ENCODE measurements around the gene FAM177B.

The FAM177B gene

DNA sequence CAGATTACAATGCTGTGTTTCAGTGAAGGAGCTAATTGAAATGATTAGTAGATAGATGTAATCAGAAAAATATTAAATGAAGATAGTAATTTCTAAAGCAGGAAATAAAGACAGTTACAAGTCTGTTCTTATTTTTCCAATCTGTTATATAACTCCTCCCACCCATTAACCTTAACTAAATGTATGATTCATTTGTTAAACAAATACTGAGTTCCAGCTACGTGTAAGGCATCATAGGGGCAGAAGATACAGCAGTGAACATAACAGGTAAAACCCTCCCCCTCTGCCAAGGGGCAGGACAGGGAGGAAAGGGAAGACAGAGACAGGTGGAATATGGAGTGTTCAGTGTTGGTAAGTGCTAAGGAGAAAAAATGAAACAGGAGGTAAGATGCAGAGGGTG, at the start of gene FAM177B:
TSS of gene FAM177B (plus strand) at position 231 of the 400 bp plus-strand sequence. CDS start 9,344 bp downstream, outside the sequence.
- H3K4me3 Mint-ChIP-seq = no peak within 1 kb of the TSS
- peaks cover 34% of the 10 kb centered on the region for H3K36me3 Mint-ChIP-seq (ENCODE audit: low read depth)
- no peak within 1 kb of the TSS for H3K27ac Mint-ChIP-seq

DNA sequence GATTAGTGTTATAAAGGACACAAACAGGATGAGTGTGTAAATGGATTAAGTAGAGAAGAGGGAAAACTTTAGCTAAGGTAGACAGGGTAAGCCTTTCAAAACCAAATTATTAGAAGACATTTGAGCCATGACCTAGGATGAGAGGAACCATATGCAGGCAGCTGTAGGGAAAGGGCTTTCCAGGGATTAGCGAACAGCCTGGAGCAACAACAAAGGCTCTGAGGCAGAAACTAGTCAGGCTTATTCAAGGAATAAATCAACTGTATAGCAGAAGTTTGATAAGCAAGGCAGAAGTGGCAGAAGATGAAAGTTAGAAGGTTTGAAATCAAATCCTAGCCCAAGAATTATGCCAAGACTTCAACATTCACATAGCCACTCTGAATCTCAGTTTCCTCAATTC, 46.0 kb upstream of the FAM177B start:
- no peak overlapping the region for H3K27ac Mint-ChIP-seq

More for the DNA sequence above, at the start of gene FAM177B:
- H3K9me3 Mint-ChIP-seq = no peaks in the 10 kb centered on the region
- H3K4me1 Mint-ChIP-seq (ENCODE audit: low read depth) = peaks cover 8% of the 10 kb centered on the region
- H3K27me3 Mint-ChIP-seq = no peaks in the 10 kb centered on the region
- DNase-seq = no peak

DNA sequence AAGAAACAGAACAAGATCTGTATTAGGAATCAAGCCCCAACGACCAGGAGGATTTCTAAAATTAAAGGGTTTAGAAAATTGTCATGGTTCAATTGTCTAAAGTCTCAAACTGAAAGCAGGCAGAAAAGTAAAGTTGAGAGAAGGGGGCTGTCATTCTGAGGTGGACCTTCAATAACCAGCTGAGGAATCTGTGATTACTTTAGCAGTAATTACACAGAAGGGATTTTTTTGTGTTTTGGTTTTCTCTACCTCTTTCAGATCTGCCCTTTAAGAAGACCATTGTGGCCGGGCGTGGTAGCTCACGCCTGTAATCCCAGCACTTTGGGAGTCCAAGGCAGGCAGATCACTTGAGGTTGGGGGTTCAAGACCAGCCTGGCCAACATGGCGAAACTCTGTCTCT, 42.1 kb upstream of the FAM177B start:
- Mint-ChIP-seq H3K9me3 (no peaks in the 10 kb centered on the region), H3K27ac (no peak overlapping the region), H3K4me3 (no peak overlapping the region), H3K4me1 (ENCODE audit: low read depth) (peaks cover 27% of the 10 kb centered on the region), H3K36me3 (ENCODE audit: low read depth) (peaks cover 37% of the 10 kb centered on the region), H3K27me3 (no peaks in the 10 kb centered on the region)
- DNase-seq = no peak

More for the DNA sequence above, 46.0 kb upstream of the FAM177B start:
- no peak overlapping the region for H3K4me3 Mint-ChIP-seq
- DNase-seq = no peak
- peaks cover 15% of the 10 kb centered on the region for H3K4me1 Mint-ChIP-seq (ENCODE audit: low read depth)
- H3K27me3 Mint-ChIP-seq = no peaks in the 10 kb centered on the region
- H3K9me3 Mint-ChIP-seq = no peaks in the 10 kb centered on the region
- H3K36me3 Mint-ChIP-seq (ENCODE audit: low read depth) = peaks cover 43% of the 10 kb centered on the region

DNA sequence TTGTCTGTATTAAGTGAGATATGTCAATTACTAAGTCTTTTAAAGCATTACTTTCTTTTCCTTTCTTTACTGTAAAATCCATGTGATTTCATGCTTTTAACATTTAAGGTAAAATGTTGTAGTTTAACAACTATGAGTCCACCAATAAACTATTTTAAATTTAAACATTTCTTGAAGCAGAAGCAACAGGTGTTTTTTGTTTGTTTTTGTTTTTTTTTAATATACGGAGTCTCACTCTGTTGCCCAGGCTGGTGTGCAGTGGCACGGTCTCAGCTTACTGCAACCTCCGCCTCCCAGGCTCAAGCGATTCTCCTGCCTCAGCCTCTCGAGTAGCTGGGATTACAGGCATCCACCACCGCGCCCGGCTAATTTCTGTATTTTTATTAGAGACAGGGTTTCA, 40.3 kb upstream of the FAM177B start:
- no peak overlapping the region for H3K4me3 Mint-ChIP-seq
- H3K4me1 Mint-ChIP-seq (ENCODE audit: low read depth) = peaks cover 27% of the 10 kb centered on the region
- peak overlapping the region; percentile 40 for H3K27ac Mint-ChIP-seq
- H3K36me3 Mint-ChIP-seq (ENCODE audit: low read depth) = peaks cover 45% of the 10 kb centered on the region
- no peaks in the 10 kb centered on the region for H3K27me3 Mint-ChIP-seq
- H3K9me3 Mint-ChIP-seq = no peaks in the 10 kb centered on the region
- DNase-seq = no peak

DNA sequence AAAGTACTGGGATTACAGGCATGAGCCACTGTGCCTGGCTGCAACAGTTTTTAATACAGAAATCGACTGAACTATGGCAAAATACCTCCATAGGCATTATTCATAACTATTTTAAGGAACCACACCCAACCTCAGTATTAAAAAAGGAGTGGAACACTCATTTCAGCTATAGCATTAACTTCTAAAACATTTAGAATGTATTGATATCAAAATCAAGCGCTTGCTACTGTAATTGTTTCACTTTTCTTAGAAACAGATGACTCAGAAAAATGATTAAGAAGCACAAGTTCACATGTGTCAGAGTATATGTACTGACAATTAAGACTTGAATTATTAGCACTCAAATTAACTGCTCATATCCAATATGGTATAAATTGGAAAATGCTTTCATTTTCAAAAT, 39.8 kb upstream of the FAM177B start:
- Mint-ChIP-seq H3K4me1 (ENCODE audit: low read depth) (peaks cover 27% of the 10 kb centered on the region), H3K4me3 (no peak overlapping the region), H3K27me3 (no peaks in the 10 kb centered on the region), H3K36me3 (ENCODE audit: low read depth) (peaks cover 43% of the 10 kb centered on the region), H3K9me3 (no peaks in the 10 kb centered on the region), H3K27ac (peak overlapping the region; percentile 40)
- DNase-seq = no peak

DNA sequence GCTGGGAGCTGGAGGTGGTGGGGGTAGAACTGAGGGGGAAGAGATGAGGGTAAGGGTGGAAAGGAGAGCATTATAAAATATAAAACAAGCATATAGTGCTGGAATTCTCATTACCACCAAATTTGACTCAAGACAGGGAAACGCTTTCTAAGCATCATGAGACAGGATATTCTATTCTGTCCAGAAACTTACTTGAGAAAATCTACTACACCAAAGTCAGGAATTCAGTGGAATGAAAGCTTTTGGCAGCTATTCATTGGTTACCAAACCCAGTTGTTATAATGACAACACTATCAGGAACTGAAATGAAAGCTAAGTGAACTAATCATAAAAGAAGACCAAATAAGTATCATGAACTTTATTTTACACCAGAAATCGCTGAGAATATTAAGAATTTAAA, 39.2 kb upstream of the FAM177B start:
- Mint-ChIP-seq H3K27me3 (no peaks in the 10 kb centered on the region), H3K27ac (no peak overlapping the region), H3K4me3 (no peak overlapping the region), H3K36me3 (ENCODE audit: low read depth) (peaks cover 43% of the 10 kb centered on the region), H3K9me3 (no peaks in the 10 kb centered on the region), H3K4me1 (ENCODE audit: low read depth) (peaks cover 24% of the 10 kb centered on the region)
- DNase-seq = no peak

DNA sequence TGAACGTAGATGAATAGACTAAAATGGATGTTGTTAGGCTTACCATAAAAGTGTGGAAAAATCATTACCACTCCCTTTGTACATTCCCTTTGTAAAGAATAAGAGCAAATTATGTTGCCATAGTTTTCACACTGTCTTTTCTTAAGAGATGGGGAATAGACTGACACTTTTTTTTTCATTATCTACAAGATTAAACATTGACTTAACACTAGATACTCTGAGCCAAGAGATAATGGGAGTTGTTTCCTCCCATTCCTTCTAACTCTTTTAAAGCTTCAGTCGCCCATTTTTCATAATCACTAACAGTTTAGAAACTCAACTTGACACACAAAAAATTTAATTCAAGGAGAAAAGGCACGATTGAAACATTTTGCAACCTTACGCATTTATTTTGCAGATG, 34.8 kb upstream of the FAM177B start:
- no peak for DNase-seq
- Mint-ChIP-seq H3K9me3 (no peaks in the 10 kb centered on the region), H3K4me1 (ENCODE audit: low read depth) (peaks cover 44% of the 10 kb centered on the region), H3K27me3 (no peaks in the 10 kb centered on the region), H3K27ac (no peak overlapping the region), H3K36me3 (ENCODE audit: low read depth) (peaks cover 65% of the 10 kb centered on the region), H3K4me3 (no peak overlapping the region)

DNA sequence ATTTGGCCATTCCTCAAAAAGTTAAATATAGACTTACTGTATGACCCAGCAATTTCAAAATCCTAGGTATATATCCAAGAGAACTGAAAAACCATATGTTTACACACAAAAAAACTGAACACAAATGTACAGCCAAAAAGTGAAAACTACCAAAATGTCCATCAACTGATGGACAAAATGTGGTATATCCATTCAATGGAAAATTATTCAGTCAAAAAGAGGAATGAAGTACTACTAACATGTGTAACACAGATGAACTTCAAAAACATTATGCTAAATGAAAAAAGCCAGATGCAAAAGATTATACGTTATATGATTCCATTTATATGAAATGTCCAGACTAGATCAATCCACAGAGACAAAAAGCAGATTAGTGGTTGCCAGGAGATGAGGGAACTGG, 32.7 kb upstream of the FAM177B start:
- peaks cover 54% of the 10 kb centered on the region for H3K4me1 Mint-ChIP-seq (ENCODE audit: low read depth)
- no peaks in the 10 kb centered on the region for H3K27me3 Mint-ChIP-seq
- no peak for DNase-seq
- H3K27ac Mint-ChIP-seq = no peak overlapping the region
- H3K36me3 Mint-ChIP-seq (ENCODE audit: low read depth) = peaks cover 70% of the 10 kb centered on the region
- H3K4me3 Mint-ChIP-seq = no peak overlapping the region
- H3K9me3 Mint-ChIP-seq = no peaks in the 10 kb centered on the region

DNA sequence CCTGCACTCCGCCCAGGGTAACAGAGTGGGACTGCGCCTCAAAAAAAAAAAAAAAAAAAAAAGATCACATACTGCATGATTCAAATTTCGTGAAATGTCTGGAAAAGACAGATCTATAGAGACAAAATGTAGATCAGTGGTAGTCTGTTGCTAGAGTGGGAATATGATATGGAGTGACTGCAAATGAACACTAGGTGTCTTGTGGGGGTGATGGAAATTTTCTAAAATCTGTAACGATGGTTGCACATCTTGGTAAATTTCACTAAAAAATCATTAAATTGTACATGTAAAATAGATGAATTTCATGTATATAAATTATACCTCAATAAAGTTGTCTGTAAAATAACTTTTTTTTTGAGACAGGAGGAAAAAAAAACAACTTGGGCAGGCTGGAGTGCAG, 30.2 kb upstream of the FAM177B start:
- H3K36me3 Mint-ChIP-seq (ENCODE audit: low read depth) = peaks cover 74% of the 10 kb centered on the region
- H3K4me3 Mint-ChIP-seq = no peak overlapping the region
- no peak overlapping the region for H3K27ac Mint-ChIP-seq
- H3K9me3 Mint-ChIP-seq = no peaks in the 10 kb centered on the region
- H3K4me1 Mint-ChIP-seq (ENCODE audit: low read depth) = peaks cover 70% of the 10 kb centered on the region
- H3K27me3 Mint-ChIP-seq = no peaks in the 10 kb centered on the region
- no peak for DNase-seq

DNA sequence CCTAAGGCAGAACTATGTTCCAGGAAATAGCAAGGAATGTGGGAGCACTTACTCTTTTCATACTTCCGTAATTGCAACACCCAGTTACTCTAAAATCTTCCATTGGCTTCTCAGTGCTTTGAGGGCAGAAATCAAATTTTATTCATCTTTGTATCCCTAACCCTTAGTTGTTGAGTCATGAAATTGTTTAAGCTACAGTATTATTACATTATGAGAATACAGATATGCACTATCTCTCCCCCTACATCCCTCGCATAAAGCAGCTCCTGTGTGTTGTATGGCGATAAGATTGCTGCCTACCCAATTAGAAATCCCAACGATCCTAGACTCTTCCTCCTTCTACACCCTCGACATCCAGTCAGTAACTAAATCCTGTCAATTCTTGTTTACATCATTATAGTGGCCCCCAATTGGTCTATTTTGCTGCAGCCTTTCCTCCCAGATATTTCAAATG, 27.3 kb upstream of the FAM177B start:
- DNase-seq = no peak
- Mint-ChIP-seq H3K4me1 (ENCODE audit: low read depth) (peaks cover 65% of the 10 kb centered on the region), H3K9me3 (no peaks in the 10 kb centered on the region), H3K27ac (no peak overlapping the region), H3K27me3 (no peaks in the 10 kb centered on the region), H3K4me3 (peak overlapping the region; percentile 96), H3K36me3 (ENCODE audit: low read depth) (peaks cover 71% of the 10 kb centered on the region)

DNA sequence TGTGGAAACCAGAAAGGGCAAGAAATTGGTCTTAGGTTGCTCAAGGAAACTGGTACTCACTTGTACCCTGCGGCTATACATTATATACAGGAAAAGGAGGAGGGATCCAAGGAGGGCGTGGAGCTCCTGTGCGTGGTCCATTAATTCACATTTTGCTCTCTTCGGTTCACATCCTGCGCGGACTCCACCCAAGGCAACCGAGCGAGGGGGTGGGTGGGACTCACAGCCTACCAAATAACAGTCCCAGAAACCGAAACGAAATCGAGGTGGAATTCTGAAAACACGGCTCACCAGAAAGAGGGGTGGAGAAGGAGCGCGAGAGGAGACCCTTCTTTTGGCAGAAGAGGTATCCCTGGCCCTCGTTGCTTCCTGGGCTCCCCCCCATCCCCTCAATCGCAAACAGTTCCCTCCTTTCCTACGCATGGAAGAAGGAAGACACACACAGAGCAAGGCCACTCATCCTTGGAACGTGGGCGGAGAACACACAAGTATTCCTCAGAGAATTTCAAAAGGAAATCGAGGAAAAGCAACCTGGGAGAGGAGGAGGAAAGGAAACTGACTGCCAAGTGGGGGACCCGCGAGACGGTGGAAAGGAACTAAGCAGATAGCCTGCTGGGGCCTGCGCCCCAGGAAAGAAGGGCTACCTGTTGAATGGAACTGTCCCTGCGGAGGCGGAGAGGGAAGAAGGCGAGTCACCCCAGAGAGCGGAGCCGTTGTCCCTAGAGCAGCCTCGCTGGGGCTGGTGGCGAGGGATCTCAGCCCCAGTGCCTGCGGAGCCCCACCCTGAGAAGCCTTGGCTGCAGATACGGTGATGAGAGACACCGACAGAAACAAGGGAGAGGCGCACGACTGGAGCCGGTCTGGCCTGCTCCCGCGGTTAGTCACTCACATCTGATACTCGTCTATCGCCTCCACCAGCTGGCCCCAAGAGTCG, 25.4 kb upstream of the FAM177B start:
- peak; percentile 74 for DNase-seq
- Mint-ChIP-seq H3K9me3 (no peaks in the 10 kb centered on the region), H3K4me1 (ENCODE audit: low read depth) (peaks cover 56% of the 10 kb centered on the region), H3K27ac (peak overlapping the region; percentile 100), H3K27me3 (no peaks in the 10 kb centered on the region), H3K36me3 (ENCODE audit: low read depth) (peaks cover 74% of the 10 kb centered on the region), H3K4me3 (peak overlapping the region; percentile 96)

DNA sequence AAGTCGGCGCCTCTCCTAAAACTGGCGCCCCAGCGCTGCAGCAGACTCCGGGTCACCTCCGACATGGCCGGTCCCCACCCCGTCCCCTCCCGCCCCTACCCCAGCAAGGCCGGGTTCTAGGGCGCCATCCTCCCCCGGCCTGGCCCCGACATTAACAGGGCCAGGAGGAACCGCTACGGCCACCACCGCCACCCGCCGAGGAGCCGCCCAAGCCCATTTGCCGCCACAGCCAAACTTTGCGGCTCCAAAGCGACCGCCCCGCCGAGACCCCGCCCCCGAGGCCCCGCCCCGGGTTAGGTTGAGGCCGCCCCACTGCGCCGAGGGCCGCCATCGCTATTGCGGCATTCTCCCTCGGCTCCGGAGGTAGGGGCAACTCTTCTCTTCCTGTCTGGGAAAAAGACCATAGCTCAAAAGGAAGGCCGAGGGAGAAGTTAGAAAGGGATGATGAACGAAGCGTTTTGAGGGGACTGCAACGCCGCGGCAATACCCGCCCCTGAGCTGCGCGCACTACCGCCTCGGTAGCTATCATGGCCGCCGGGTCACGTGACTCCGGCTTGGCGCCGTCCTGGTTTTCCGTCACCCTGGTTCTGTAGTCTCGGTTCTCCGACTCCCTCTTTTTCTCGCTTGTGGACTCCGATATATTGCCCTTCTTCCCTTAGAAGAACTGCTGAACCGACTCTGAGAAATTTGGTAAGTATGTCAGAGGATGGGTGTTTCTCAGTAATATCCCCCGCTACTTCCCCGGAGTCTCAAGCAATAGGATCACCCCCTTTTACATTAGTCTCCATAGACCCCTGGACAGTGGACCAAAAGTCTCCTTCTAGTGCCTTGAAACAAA, 24.5 kb upstream of the FAM177B start, which contains the start of the genes AIDA and BROX:
TSS of gene AIDA (minus strand) at position 239 of the 838 bp plus-strand sequence. CDS start at position 65, 174 bp downstream.
TSS of gene BROX (plus strand) at position 312 of the 838 bp plus-strand sequence. CDS start 3,136 bp downstream, outside the sequence.
- H3K27ac Mint-ChIP-seq = peak within 1 kb of the TSS; percentile 100
- no peaks in the 10 kb centered on the region for H3K27me3 Mint-ChIP-seq
- no peaks in the 10 kb centered on the region for H3K9me3 Mint-ChIP-seq
- H3K4me3 Mint-ChIP-seq = peak within 1 kb of the TSS; percentile 96
- peaks cover 78% of the 10 kb centered on the region for H3K36me3 Mint-ChIP-seq (ENCODE audit: low read depth)
- peaks cover 56% of the 10 kb centered on the region for H3K4me1 Mint-ChIP-seq (ENCODE audit: low read depth)
- peak; percentile 99 for DNase-seq

DNA sequence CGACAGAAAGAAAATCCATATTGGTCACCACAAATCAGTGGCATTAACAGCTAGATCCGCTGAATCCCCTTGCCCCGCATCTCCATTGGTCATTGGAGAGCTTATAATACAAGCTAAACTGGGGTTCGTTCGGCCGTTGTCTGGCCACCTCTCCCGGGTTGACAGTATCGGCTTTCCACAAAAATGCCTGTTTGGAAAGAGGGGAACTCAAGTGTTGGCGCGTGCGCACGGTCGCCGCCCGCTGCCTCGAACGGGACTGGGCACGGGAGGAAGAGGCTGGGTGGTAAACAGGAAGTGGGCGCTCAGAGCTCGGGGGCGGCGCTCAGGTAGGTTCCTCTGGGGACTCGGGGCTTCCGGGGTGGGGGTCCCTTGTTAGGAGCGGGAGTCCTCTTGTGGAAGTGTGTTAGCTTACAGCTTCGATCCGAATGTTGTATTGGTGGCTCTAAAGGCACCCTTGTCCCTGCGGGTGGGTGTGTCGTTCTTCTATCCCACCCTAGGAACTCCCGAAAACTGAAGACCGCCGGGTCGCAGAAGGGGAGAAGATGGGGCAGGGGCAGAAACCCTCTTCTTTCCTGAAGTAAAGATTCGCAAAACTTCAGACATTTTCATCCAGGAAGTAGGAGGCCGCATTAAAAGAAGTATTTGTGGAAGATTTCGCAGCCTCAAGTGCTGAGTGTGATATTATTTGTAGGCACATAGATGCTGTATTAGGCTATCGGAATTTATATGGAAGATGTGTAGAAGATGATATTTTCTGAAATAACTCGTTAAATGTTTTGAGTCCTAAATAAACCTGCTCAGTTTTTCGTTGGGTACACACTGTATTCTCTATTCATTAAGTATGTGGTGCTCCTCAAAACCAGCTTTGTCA, 23.7 kb upstream of the FAM177B start:
- peaks cover 82% of the 10 kb centered on the region for H3K36me3 Mint-ChIP-seq (ENCODE audit: low read depth)
- peaks cover 54% of the 10 kb centered on the region for H3K4me1 Mint-ChIP-seq (ENCODE audit: low read depth)
- H3K9me3 Mint-ChIP-seq = no peaks in the 10 kb centered on the region
- H3K4me3 Mint-ChIP-seq = peak overlapping the region; percentile 96
- peak; percentile 89 for DNase-seq
- no peaks in the 10 kb centered on the region for H3K27me3 Mint-ChIP-seq
- peak overlapping the region; percentile 100 for H3K27ac Mint-ChIP-seq

DNA sequence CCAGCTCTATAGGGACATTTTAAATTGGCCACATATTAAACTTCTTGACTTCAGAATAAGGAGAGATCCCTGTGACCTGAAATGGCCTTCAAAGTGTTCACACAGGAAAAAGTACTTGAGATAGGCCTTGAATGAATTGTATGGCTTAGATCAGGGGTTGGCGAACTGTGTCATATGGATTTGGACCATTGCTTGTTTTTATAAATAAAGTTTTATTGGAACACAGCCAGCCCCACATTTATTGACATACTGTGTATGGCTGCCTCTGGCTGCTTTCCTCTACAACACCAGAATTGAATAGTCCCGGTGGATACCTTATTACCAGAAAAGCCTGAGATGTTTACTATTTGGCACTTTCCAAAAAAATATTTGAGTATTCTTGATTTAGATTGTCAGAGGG, 20.6 kb upstream of the FAM177B start:
- H3K27ac Mint-ChIP-seq = no peak overlapping the region
- H3K4me3 Mint-ChIP-seq = no peak overlapping the region
- H3K27me3 Mint-ChIP-seq = no peaks in the 10 kb centered on the region
- peaks cover 36% of the 10 kb centered on the region for H3K4me1 Mint-ChIP-seq (ENCODE audit: low read depth)
- H3K9me3 Mint-ChIP-seq = no peaks in the 10 kb centered on the region
- DNase-seq = no peak
- peaks cover 87% of the 10 kb centered on the region for H3K36me3 Mint-ChIP-seq (ENCODE audit: low read depth)

All from activated T-cell treated with anti-CD3 and anti-CD28 coated beads, Interleukin-2, amount 50 U/mL, for 24 hours (primary cell).